Endothelial cell (in vitro differentiated cells): Measurements from ENCODE around the gene UGT1A6. TPM values are rescaled to one million over a fixed set of nuclear protein-coding genes. Genes with fewer than 3 reads are reported as not detected.

ENCODE experiments used
- DNase-seq: peaks from one replicate; pipeline ENCODE4 v3.0.0; 2021; ENCODE audit warnings: low spot score
- H3K27ac Mint-ChIP-seq: one replicate; pipeline ENCODE4 v1.8.0; 2021; ENCODE audit warnings: mixed read lengths, inconsistent platforms; ENCODE audit not compliant: unreplicated experiment
- H3K27me3 Mint-ChIP-seq: one replicate; pipeline ENCODE4 v1.8.0; 2021; ENCODE audit warnings: mild to moderate bottlenecking, moderate library complexity, mixed read lengths, inconsistent platforms; ENCODE audit not compliant: unreplicated experiment
- H3K36me3 Mint-ChIP-seq: one replicate; pipeline ENCODE4 v1.8.0; 2021; ENCODE audit warnings: mild to moderate bottlenecking, low read depth, mixed read lengths, inconsistent platforms; ENCODE audit not compliant: unreplicated experiment
- H3K4me1 Mint-ChIP-seq: one replicate; pipeline ENCODE4 v1.8.0; 2021; ENCODE audit warnings: mild to moderate bottlenecking, mixed read lengths, inconsistent platforms; ENCODE audit not compliant: unreplicated experiment
- H3K4me3 Mint-ChIP-seq: one replicate; pipeline ENCODE4 v1.8.0; 2021; ENCODE audit warnings: mild to moderate bottlenecking, mixed read lengths, inconsistent platforms; ENCODE audit not compliant: unreplicated experiment
- H3K9me3 Mint-ChIP-seq: one replicate; pipeline ENCODE4 v1.8.0; 2021; ENCODE audit warnings: mixed read lengths, inconsistent platforms; ENCODE audit not compliant: unreplicated experiment
- total RNA-seq: library from RNA; stranded (reverse); fragmentation: NEBNext Ultra II Directional; extraction: Animal tissue kit (Norgen Biotek cat#: 25700); gene quantifications from one replicate; pipeline ENCODE4 v1.2.1, GENCODE V29; 2021; ENCODE audit not compliant: unreplicated experiment
- TF ChIP-seq, protein P1 (sequence below): fragments of 200-600 bp; sonication (generic); IDR thresholded peaks from one replicate; pipeline ENCODE4 v1.5.0; 2021; ENCODE audit warnings: antibody characterized with exemption; ENCODE audit not compliant: unreplicated experiment

The UGT1A6 gene
- total RNA-seq, 1 donor from 2014 or later, result not detected

DNA sequence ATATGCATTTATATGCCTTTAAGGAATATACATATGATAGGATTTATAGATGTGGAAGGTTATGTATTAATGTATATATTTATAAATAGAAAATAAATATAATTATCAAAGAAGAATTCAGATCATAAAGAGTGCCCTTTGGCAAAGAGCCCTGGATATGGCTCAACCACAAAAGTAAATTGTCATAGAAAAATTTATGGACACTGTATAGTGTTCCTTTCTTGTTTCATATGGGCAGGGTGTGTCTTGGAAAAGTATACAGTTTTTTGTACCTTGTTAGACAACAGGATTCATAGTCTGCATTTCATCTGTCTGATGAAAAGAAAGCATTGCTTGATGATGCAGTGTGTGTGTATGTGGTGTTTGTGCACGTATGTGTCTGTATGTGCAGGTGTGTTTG, 8.1 kb upstream of the UGT1A6 start:
- H3K9me3 Mint-ChIP-seq, result no peaks in the 10 kb centered on the region
- H3K36me3 Mint-ChIP-seq, result no peaks in the 10 kb centered on the region
- H3K27me3 Mint-ChIP-seq, result no peaks in the 10 kb centered on the region
- H3K4me3 Mint-ChIP-seq, result no peak overlapping the region
- TF ChIP-seq, protein P1, sequence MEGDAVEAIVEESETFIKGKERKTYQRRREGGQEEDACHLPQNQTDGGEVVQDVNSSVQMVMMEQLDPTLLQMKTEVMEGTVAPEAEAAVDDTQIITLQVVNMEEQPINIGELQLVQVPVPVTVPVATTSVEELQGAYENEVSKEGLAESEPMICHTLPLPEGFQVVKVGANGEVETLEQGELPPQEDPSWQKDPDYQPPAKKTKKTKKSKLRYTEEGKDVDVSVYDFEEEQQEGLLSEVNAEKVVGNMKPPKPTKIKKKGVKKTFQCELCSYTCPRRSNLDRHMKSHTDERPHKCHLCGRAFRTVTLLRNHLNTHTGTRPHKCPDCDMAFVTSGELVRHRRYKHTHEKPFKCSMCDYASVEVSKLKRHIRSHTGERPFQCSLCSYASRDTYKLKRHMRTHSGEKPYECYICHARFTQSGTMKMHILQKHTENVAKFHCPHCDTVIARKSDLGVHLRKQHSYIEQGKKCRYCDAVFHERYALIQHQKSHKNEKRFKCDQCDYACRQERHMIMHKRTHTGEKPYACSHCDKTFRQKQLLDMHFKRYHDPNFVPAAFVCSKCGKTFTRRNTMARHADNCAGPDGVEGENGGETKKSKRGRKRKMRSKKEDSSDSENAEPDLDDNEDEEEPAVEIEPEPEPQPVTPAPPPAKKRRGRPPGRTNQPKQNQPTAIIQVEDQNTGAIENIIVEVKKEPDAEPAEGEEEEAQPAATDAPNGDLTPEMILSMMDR, result no peak
- H3K4me1 Mint-ChIP-seq, result peaks cover 3% of the 10 kb centered on the region
- DNase-seq, result no peak
- H3K27ac Mint-ChIP-seq, result no peak overlapping the region

DNA sequence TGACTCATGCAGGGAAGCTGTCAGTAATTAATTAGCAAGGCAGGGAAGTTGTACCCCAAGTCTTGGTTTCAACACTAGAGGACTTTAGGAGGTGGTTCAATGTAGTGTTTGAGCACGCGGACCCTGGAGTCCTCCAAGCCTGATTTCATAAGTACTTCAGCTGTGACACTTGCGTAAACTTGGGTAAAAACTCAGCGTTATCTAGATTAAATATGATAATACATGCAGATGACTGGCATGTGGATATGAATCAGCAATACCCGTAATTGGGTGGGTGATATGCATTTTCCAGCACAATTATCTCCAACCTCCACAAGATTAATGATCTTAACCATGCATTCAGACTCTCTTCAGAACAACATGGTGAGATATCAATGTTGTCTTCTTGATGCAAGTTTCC, 5.8 kb upstream of the UGT1A6 start:
- Mint-ChIP-seq H3K36me3 (no peaks in the 10 kb centered on the region), H3K9me3 (no peaks in the 10 kb centered on the region), H3K4me3 (no peak overlapping the region), H3K27me3 (no peaks in the 10 kb centered on the region), H3K27ac (no peak overlapping the region), H3K4me1 (peaks cover 3% of the 10 kb centered on the region)
- no peak for DNase-seq
- TF ChIP-seq, protein P1, result no peak

DNA sequence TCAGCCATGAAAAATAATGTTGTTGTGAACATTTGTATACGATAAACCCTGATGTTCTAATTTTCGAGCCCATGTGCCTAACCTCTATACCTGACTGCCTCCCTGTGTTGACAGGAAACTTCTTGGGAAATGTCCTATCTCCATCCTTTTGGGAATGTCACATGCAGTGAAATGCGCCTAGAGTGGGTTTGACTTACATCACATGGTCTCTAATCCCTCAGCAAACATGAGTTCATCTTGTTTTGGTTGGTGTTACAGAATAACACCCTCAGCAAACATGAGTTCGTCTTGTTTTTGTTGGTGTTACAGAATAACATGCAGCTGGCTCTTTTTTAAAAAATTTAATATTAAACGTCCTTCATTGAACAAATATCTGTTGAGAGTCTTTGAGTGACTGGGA, 4.3 kb upstream of the UGT1A6 start:
- no peaks in the 10 kb centered on the region for H3K27me3 Mint-ChIP-seq
- no peaks in the 10 kb centered on the region for H3K36me3 Mint-ChIP-seq
- H3K4me1 Mint-ChIP-seq, result peaks cover 3% of the 10 kb centered on the region
- H3K9me3 Mint-ChIP-seq, result no peaks in the 10 kb centered on the region
- no peak overlapping the region for H3K4me3 Mint-ChIP-seq
- no peak for DNase-seq
- TF ChIP-seq, protein P1, result no peak
- H3K27ac Mint-ChIP-seq, result no peak overlapping the region

DNA sequence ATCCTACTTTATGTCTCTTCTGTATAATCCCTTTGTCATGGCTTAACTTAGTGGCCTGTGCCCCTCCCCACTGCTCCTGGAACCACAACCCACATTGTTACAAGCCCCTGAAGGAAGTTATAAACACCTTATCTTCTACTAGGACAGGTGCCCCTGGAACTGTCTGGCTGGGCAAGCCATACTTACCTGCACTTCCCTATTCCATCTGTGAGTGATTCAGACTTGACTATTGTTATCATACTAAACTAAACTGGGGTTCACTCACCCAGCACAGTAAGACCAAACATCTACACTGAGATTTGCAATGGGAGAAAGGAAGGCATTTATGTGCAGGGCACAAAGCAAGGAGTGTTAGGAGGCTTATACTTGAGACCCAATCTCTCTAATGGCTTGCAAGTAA, 3.7 kb upstream of the UGT1A6 start:
- Mint-ChIP-seq H3K9me3 (no peaks in the 10 kb centered on the region), H3K4me3 (no peak overlapping the region), H3K27me3 (no peaks in the 10 kb centered on the region), H3K4me1 (peaks cover 3% of the 10 kb centered on the region), H3K27ac (no peak overlapping the region), H3K36me3 (no peaks in the 10 kb centered on the region)
- no peak for DNase-seq
- TF ChIP-seq, protein P1, result no peak

DNA sequence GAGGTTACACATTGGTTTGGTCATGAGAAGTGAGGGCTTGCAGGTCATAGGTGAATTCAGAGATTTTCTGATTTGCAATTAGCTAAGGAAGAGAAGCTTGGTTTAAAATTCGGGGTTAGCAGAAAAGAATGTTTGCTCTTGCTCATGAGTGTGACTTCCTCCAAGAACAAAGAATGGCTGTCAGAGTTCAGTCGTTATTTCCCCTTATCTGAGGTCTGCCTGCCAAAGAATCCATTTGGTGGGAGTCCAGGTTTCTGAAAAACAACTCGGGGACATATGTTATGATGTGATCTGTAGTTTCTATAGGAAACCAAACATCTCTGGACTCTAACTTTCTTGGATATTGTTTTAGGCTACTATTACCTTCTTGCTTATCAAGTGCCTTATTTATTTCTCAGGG, 3.2 kb upstream of the UGT1A6 start:
- peaks cover 3% of the 10 kb centered on the region for H3K4me1 Mint-ChIP-seq
- TF ChIP-seq, protein P1, result no peak
- no peak for DNase-seq
- no peak overlapping the region for H3K4me3 Mint-ChIP-seq
- no peaks in the 10 kb centered on the region for H3K36me3 Mint-ChIP-seq
- no peaks in the 10 kb centered on the region for H3K27me3 Mint-ChIP-seq
- H3K9me3 Mint-ChIP-seq, result no peaks in the 10 kb centered on the region
- no peak overlapping the region for H3K27ac Mint-ChIP-seq
